Fibroblast of lung (primary cell): ENCODE results near the gene FBXO9. TPM values are rescaled to one million over a fixed set of nuclear protein-coding genes. Genes with fewer than 3 reads are reported as not detected.

Experiments used
- DNase-seq, 2 donors: peaks; one replicate each; pipeline versions ENCODE4 v3.0.0 to v3.0.0-alpha.2; 2010; ENCODE audit warnings: low read depth in 2 of 2
- H2AFZ ChIP-seq: 2 replicates; pipeline ENCODE4 v1.5.1; 2012; ENCODE audit warnings: low read length, control low read depth, inconsistent platforms
- H3K27ac ChIP-seq: 2 replicates; pipeline ENCODE4 v1.5.1; 2011; ENCODE audit warnings: low read length, control low read depth; ENCODE audit not compliant: insufficient read depth
- H3K27me3 ChIP-seq: 2 replicates; pipeline ENCODE4 v1.5.1; 2011; ENCODE audit warnings: mild to moderate bottlenecking, low read length; ENCODE audit not compliant: control insufficient read depth, insufficient read depth
- H3K36me3 ChIP-seq: 2 replicates; pipeline ENCODE4 v1.5.1; 2011; ENCODE audit warnings: low read length; ENCODE audit not compliant: control insufficient read depth, insufficient read depth
- H3K4me1 ChIP-seq: 2 replicates; pipeline ENCODE4 v1.5.1; 2011; ENCODE audit warnings: low read length; ENCODE audit not compliant: control insufficient read depth, insufficient read depth; ENCODE audit errors: extremely low read depth
- H3K4me2 ChIP-seq: 2 replicates; pipeline ENCODE4 v1.5.1; 2011; ENCODE audit warnings: low read length, control low read depth; ENCODE audit not compliant: insufficient read depth; ENCODE audit errors: extremely low read depth
- H3K4me3 ChIP-seq, 4 experiments: fragments of 200-600 bp in 1 of 4; sonication (generic) in 1 of 4; replicated peaks in 1 of 4; 2 replicates each; pipeline ENCODE4 v1.5.1; 2011 to 2016; ENCODE audit warnings: low read length in 4 of 4, low read depth in 3 of 4, mild to moderate bottlenecking in 3 of 4, control low read depth in 2 of 4, inconsistent platforms in 1 of 4, mixed read lengths in 1 of 4; ENCODE audit not compliant: insufficient read depth in 1 of 4; ENCODE audit errors: control extremely low read depth in 1 of 4
- H3K79me2 ChIP-seq: 2 replicates; pipeline ENCODE4 v1.5.1; 2012; ENCODE audit warnings: mild to moderate bottlenecking, low read length, inconsistent platforms; ENCODE audit not compliant: control insufficient read depth, insufficient read depth
- H3K9ac ChIP-seq: 2 replicates; pipeline ENCODE4 v1.5.1; 2011; ENCODE audit warnings: mild to moderate bottlenecking, low read length, control low read depth; ENCODE audit not compliant: insufficient read depth
- H3K9me3 ChIP-seq: 2 replicates; pipeline ENCODE4 v1.5.1; 2012; ENCODE audit warnings: low read depth, low read length; ENCODE audit not compliant: control insufficient read depth, insufficient read depth
- H4K20me1 ChIP-seq: 2 replicates; pipeline ENCODE4 v1.5.1; 2011; ENCODE audit warnings: low read length; ENCODE audit not compliant: control insufficient read depth, insufficient read depth; ENCODE audit errors: extremely low read depth
- CTCF ChIP-seq, 2 donors: IDR thresholded peaks in 1 of 2; conservative IDR thresholded peaks in 1 of 2; 1 replicate in 1 of 2; 2 replicates in 1 of 2; pipeline ENCODE4 v1.5.1; 2011 to 2012; ENCODE audit warnings: low read length in 2 of 2, control low read depth in 1 of 2, inconsistent platforms in 1 of 2, low read depth in 1 of 2, mild to moderate bottlenecking in 1 of 2
- EZH2 ChIP-seq: IDR thresholded peaks from 2 replicates; pipeline ENCODE4 v1.5.1; 2012; ENCODE audit warnings: low read length, control low read depth, mild to moderate bottlenecking; ENCODE audit errors: missing control alignments
- polyA plus RNA-seq, 2 donors: library from polyadenylated mRNA; depleted of rRNA in 1 of 2; stranded (reverse) in 1 of 2; unstranded in 1 of 2; fragments of >200 nt; gene quantifications; 2 replicates each; pipeline ENCODE4 v1.2.1, GENCODE V29; 2011 to 2012; ENCODE audit warnings: missing spikeins in 1 of 2
- total RNA-seq: library from RNA; depleted of rRNA; stranded (reverse); fragments of >200 nt; gene quantifications from 2 replicates; pipeline ENCODE4 v1.2.1, GENCODE V29; 2014

Gene FBXO9
- total and polyA plus RNA-seq, 2 donors (not counting 1 experiment from before 2014, with no cell fraction given): 44.8 to 65.2 TPM

- no peak for DNase-seq
- no peaks in the 10 kb centered on the region for H3K9me3 ChIP-seq
- H3K79me2 ChIP-seq: no peaks in the 10 kb centered on the region
- no peaks in the 10 kb centered on the region for H3K36me3 ChIP-seq
- no peaks in the 10 kb centered on the region for H3K4me1 ChIP-seq
- H3K4me2 ChIP-seq: no peak overlapping the region
- H3K9ac ChIP-seq: no peak overlapping the region
- TF ChIP-seq CTCF (conservative IDR thresholded peaks at IDR 0.05 in 1 of 2, IDR thresholded peaks at IDR 0.05 in 1 of 2; ENCODE audit: low read depth in 1 of 2, low read length in 2 of 2) (no peak), EZH2 (no peak)
- no peaks in the 10 kb centered on the region for H4K20me1 ChIP-seq
- H3K4me3 ChIP-seq: no peak overlapping the region
- no peaks in the 10 kb centered on the region for H3K27me3 ChIP-seq
- H3K27ac ChIP-seq: no peak overlapping the region
- H2AFZ ChIP-seq: no peak overlapping the region
Observed at GRCh38 chr6:53143710-53144109, 78.5 kb downstream of the FBXO9 start.

GRCh38 chr6:53144802-53145201 lies 79.6 kb downstream of the FBXO9 start:
- no peak overlapping the region for H3K9ac ChIP-seq

GRCh38 chr6:53148684-53149083 lies 83.5 kb downstream of the FBXO9 start, which contains the start of gene GCM1:
Gene GCM1 (minus strand): TSS chr6:53148841. CDS start chr6:53145632, 3,209 bp downstream.
- Histone ChIP-seq H2AFZ (no peak within 1 kb of the TSS), H3K27me3 (no peaks in the 10 kb centered on the region), H3K9ac (no peak within 1 kb of the TSS), H3K4me2 (no peak within 1 kb of the TSS), H3K27ac (no peak within 1 kb of the TSS), H3K4me1 (no peaks in the 10 kb centered on the region), H3K79me2 (no peaks in the 10 kb centered on the region), H3K36me3 (no peaks in the 10 kb centered on the region), H4K20me1 (no peaks in the 10 kb centered on the region), H3K9me3 (no peaks in the 10 kb centered on the region), H3K4me3 (no peak within 1 kb of the TSS)
- TF ChIP-seq CTCF (conservative IDR thresholded peaks at IDR 0.05 in 1 of 2, IDR thresholded peaks at IDR 0.05 in 1 of 2; ENCODE audit: low read depth in 1 of 2, low read length in 2 of 2) (no peak), EZH2 (no peak)
- DNase-seq: no peak

More at GRCh38 chr6:53144802-53145201, 79.6 kb downstream of the FBXO9 start:
- no peaks in the 10 kb centered on the region for H3K9me3 ChIP-seq
- no peaks in the 10 kb centered on the region for H3K36me3 ChIP-seq
- no peak overlapping the region for H2AFZ ChIP-seq
- DNase-seq: no peak
- no peak for TF ChIP-seq CTCF (conservative IDR thresholded peaks at IDR 0.05 in 1 of 2, IDR thresholded peaks at IDR 0.05 in 1 of 2; ENCODE audit: low read depth in 1 of 2, low read length in 2 of 2)
- TF ChIP-seq EZH2: no peak
- no peak overlapping the region for H3K27ac ChIP-seq
- H3K4me3 ChIP-seq: no peak overlapping the region
- no peaks in the 10 kb centered on the region for H3K4me1 ChIP-seq
- no peaks in the 10 kb centered on the region for H3K27me3 ChIP-seq
- no peaks in the 10 kb centered on the region for H3K79me2 ChIP-seq
- H3K4me2 ChIP-seq: no peak overlapping the region
- no peaks in the 10 kb centered on the region for H4K20me1 ChIP-seq

Other genes with a start within 250 kb of the FBXO9 start
- not detected in 2 replicates for gene GSTA5, start 224.6 kb upstream of the FBXO9 start, total RNA-seq
- gene GSTA5, start 224.6 kb upstream of the FBXO9 start, polyA plus RNA-seq: not detected in 2 replicates
- gene GSTA3, start 155.7 kb upstream of the FBXO9 start, total RNA-seq: not detected in 2 replicates
- not detected in 2 replicates for gene GSTA3, start 155.7 kb upstream of the FBXO9 start, polyA plus RNA-seq
- gene GSTA4, start 70.1 kb upstream of the FBXO9 start, total RNA-seq: 44.9 and 54.0 TPM in 2 replicates
- gene GSTA4, start 70.1 kb upstream of the FBXO9 start, polyA plus RNA-seq: 47.2 and 51.9 TPM in 2 replicates
- 6.7 and 10.1 TPM in 2 replicates for gene CILK1, start 3.6 kb upstream of the FBXO9 start, total RNA-seq
- gene CILK1, start 3.6 kb upstream of the FBXO9 start, polyA plus RNA-seq: 15.4 and 16.4 TPM in 2 replicates
- not detected in 2 replicates for gene GCM1, start 83.4 kb downstream of the FBXO9 start, total RNA-seq
- gene GCM1, start 83.4 kb downstream of the FBXO9 start, polyA plus RNA-seq: not detected in 2 replicates